ENCODE measurements around the gene GDPD1. TPM values are rescaled to one million over a fixed set of nuclear protein-coding genes. Genes with fewer than 3 reads are reported as not detected.

Gene GDPD1
- total and polyA plus RNA-seq, 9 of the 15 experiments (the other 6 are each of a cell fraction or from before 2014, with no cell fraction given), result 5.7 to 15.2 (median 9.3) TPM

DNA sequence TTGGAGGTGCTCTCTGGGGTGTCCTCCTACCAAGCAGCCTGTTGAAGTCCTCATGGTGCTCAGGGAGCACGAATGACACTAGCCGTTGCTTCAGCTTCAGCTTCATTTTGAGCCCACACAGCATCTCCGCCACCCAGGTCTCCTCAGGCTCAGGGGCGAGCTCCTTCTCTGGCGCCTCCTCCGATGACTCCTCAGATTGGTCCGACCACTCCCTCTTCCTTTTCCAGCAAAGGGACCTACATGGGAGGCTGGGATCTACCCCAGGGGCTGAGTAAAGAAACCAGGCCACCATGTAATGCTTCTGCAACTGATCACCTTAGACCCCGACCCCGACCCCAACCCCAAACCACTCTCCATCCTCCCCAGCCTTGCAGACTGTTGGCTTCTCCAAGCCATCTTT, 38.8 kb upstream of the GDPD1 start:
- Histone ChIP-seq H3K4me3 (no peak overlapping the region), H3K79me2 (ENCODE audit: control insufficient read depth, insufficient read depth, low read length) (no peaks in the 10 kb centered on the region), H4K20me1 (replicated peaks; ENCODE audit: control insufficient read depth, insufficient read depth, low read length) (no peaks in the 10 kb centered on the region), H2AFZ (ENCODE audit: low read depth, low read length) (no peak overlapping the region), H3K4me2 (ENCODE audit: insufficient read depth, low read length) (no peak overlapping the region), H3K36me3 (ENCODE audit: control insufficient read depth, insufficient read depth, low read length) (peaks cover 22% of the 10 kb centered on the region; the same call in 1 of the 3 replicates), H3K9me3 (replicated peaks; ENCODE audit: control insufficient read depth, insufficient read depth, low read depth, low read length) (no peaks in the 10 kb centered on the region), H3K9me1 (ENCODE audit: control insufficient read depth, insufficient read depth, low read length) (no peaks in the 10 kb centered on the region), H3K27ac (ENCODE audit: extremely low read depth, low read depth, low read length) (no peak overlapping the region), H3K4me1 (replicated peaks in 1 of 2; ENCODE audit: control insufficient read depth in 2 of 2, insufficient read depth in 2 of 2, low read length in 2 of 2) (no peaks in the 10 kb centered on the region; a peak in 1 of 5 replicates), H3K27me3 (ENCODE audit: control insufficient read depth in 2 of 2, insufficient read depth in 2 of 2, low read length in 2 of 2) (no peaks in the 10 kb centered on the region), H3K9ac (ENCODE audit: insufficient read depth in 1 of 2, low read depth in 2 of 2, low read length in 2 of 2) (peak overlapping the region in 1 of 2 experiments; percentile 45; a peak in 1 of 4 replicates)
- BruUV-seq (replicated peaks), result no TSS peak
- CTCF ChIA-PET (ENCODE audit: low intra/inter-chr PET ratio), result no interaction called here
- FAIRE-seq (no peak), DNase-seq (ENCODE audit: extremely low read depth in 1 of 4, low spot score in 3 of 4) (no peak), ATAC-seq (no peak)
- TF ChIP-seq TCF7L2 (IDR thresholded peaks at IDR 0.05; ENCODE audit: low read depth, low read length) (no peak), NCOR1 (IDR thresholded peaks at IDR 0.05) (no peak), BRCA1 (IDR thresholded peaks at IDR 0.05) (no peak), BRCA1 (CRISPR knock-in tag; IDR thresholded peaks at IDR 0.05) (no peak), ZNF77 (CRISPR knock-in tag; IDR thresholded peaks at IDR 0.05) (no peak)
- POLR2A ChIA-PET, result interaction anchor here (0.6 to 1.0 kb wide), 3 partner anchors 8 to 109 kb away, joined by 3 read pairs; no protein-coding TSS in a partner anchor
- in situ Hi-C loops (cut with MboI), result no loop called here
- WGBS (ENCODE audit: insufficient coverage, low coverage, missing lambda C conversion rate), result 92% methylated on average over 7 of the region's 9 CpGs
- intact Hi-C loops (cut with micrococcal nuclease), result no loop called here

DNA sequence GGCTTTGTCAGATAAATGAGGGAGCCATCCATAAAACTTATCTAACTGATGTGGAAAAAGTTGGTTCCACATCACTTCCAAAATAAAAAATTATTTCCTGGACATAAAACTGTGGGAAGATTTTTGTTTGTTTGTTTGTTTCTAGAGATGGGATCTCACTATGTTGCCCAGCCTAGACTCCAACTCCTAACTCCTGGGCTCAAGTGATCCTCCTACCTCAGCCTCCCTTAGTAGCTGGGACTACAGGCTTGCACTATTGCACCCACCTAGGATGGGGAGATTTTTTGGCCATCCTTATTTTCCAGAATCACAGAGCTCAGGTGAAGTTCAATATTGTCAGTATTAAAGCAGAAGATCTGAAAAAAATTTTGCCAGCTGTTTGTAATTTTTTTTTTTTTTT, 34.3 kb upstream of the GDPD1 start:
- H3K4me2 ChIP-seq (ENCODE audit: insufficient read depth, low read length), result no peak overlapping the region
- in situ Hi-C loops (cut with MboI), result no loop called here

More for the DNA sequence above, 34.3 kb upstream of the GDPD1 start:
- Histone ChIP-seq H3K9ac (ENCODE audit: insufficient read depth in 1 of 2, low read depth in 2 of 2, low read length in 2 of 2) (no peak overlapping the region), H3K9me3 (replicated peaks; ENCODE audit: control insufficient read depth, insufficient read depth, low read depth, low read length) (no peaks in the 10 kb centered on the region), H3K27ac (ENCODE audit: extremely low read depth, low read depth, low read length) (no peak overlapping the region), H3K4me1 (replicated peaks in 1 of 2; ENCODE audit: control insufficient read depth in 2 of 2, insufficient read depth in 2 of 2, low read length in 2 of 2) (no peaks in the 10 kb centered on the region), H3K36me3 (ENCODE audit: control insufficient read depth, insufficient read depth, low read length) (peaks cover 40% of the 10 kb centered on the region; the same call in 1 of the 3 replicates), H4K20me1 (replicated peaks; ENCODE audit: control insufficient read depth, insufficient read depth, low read length) (no peaks in the 10 kb centered on the region), H2AFZ (ENCODE audit: low read depth, low read length) (no peak overlapping the region), H3K4me3 (no peak overlapping the region), H3K9me1 (ENCODE audit: control insufficient read depth, insufficient read depth, low read length) (no peaks in the 10 kb centered on the region), H3K79me2 (ENCODE audit: control insufficient read depth, insufficient read depth, low read length) (no peaks in the 10 kb centered on the region), H3K27me3 (ENCODE audit: control insufficient read depth in 2 of 2, insufficient read depth in 2 of 2, low read length in 2 of 2) (no peaks in the 10 kb centered on the region)
- FAIRE-seq, result no peak
- BruUV-seq (replicated peaks), result TSS peak; percentile 18
- TF ChIP-seq ZNF121 (CRISPR knock-in tag; conservative IDR thresholded peaks at IDR 0.05) (peak; percentile 86), PYGO2 (tag; IDR thresholded peaks at IDR 0.05) (no peak)
- ChIA-PET POLR2A (interaction anchor here (0.8 kb wide), 1 partner anchor 27 kb away, joined by 4 read pairs; no protein-coding TSS in a partner anchor), CTCF (ENCODE audit: low intra/inter-chr PET ratio) (no interaction called here)
- intact Hi-C loops (cut with micrococcal nuclease), result no loop called here
- no peak for ATAC-seq
- no peak for DNase-seq (ENCODE audit: extremely low read depth in 1 of 4, low spot score in 3 of 4)

Measured in K562 (cell line).